ENCODE measurements around the gene NLRP3.

Gene NLRP3

GRCh38 chr1:247456021-247456420 lies 40.0 kb downstream of the NLRP3 start:
- TF ChIP-seq CTCF (IDR thresholded peaks at IDR 0.05; ENCODE audit: low read depth, low read length, poor library complexity, severe bottlenecking) = no peak
- no peak for TF ChIP-seq EZH2phosphoT487 (IDR thresholded peaks at IDR 0.05; ENCODE audit: borderline replicate concordance, low read length)
- H3K4me3 ChIP-seq (ENCODE audit: low read length) = no peak overlapping the region
- no peaks in the 10 kb centered on the region for H3K4me1 ChIP-seq (ENCODE audit: control insufficient read depth, low read length)
- no peaks in the 10 kb centered on the region for H3F3A ChIP-seq (ENCODE audit: control insufficient read depth, insufficient read depth)
- no peaks in the 10 kb centered on the region for H4K20me1 ChIP-seq (ENCODE audit: control insufficient read depth, insufficient read depth, low read depth, low read length)
- H3K9me2 ChIP-seq (replicated peaks; ENCODE audit: control insufficient read depth, low read length) = no peaks in the 10 kb centered on the region
- no peaks in the 10 kb centered on the region for H3K9me3 ChIP-seq (ENCODE audit: control insufficient read depth, insufficient read depth, low read length)
- H3K27ac ChIP-seq (ENCODE audit: low read depth, low read length) = no peak overlapping the region
- no peak overlapping the region for H3K4me2 ChIP-seq (ENCODE audit: low read length)
- no peaks in the 10 kb centered on the region for H3K27me3 ChIP-seq (ENCODE audit: control insufficient read depth, low read length)
- no peaks in the 10 kb centered on the region for H3K79me2 ChIP-seq (ENCODE audit: control insufficient read depth, low read length)
- no peaks in the 10 kb centered on the region for H3K36me3 ChIP-seq (ENCODE audit: control insufficient read depth, low read length)

GRCh38 chr1:247456914-247457639 lies 41.1 kb downstream of the NLRP3 start:
- H3K27ac ChIP-seq (ENCODE audit: low read depth, low read length) = no peak overlapping the region
- H3F3A ChIP-seq (ENCODE audit: control insufficient read depth, insufficient read depth) = no peaks in the 10 kb centered on the region
- no peaks in the 10 kb centered on the region for H3K4me1 ChIP-seq (ENCODE audit: control insufficient read depth, low read length)
- no peak overlapping the region for H3K4me2 ChIP-seq (ENCODE audit: low read length)
- H3K4me3 ChIP-seq (ENCODE audit: low read length) = no peak overlapping the region
- H4K20me1 ChIP-seq (ENCODE audit: control insufficient read depth, insufficient read depth, low read depth, low read length) = no peaks in the 10 kb centered on the region
- no peaks in the 10 kb centered on the region for H3K27me3 ChIP-seq (ENCODE audit: control insufficient read depth, low read length)
- H3K36me3 ChIP-seq (ENCODE audit: control insufficient read depth, low read length) = no peaks in the 10 kb centered on the region
- H3K9me2 ChIP-seq (replicated peaks; ENCODE audit: control insufficient read depth, low read length) = no peaks in the 10 kb centered on the region
- TF ChIP-seq EZH2phosphoT487 (IDR thresholded peaks at IDR 0.05; ENCODE audit: borderline replicate concordance, low read length) (no peak), CTCF (IDR thresholded peaks at IDR 0.05; ENCODE audit: low read depth, low read length, poor library complexity, severe bottlenecking) (no peak)
- no peaks in the 10 kb centered on the region for H3K79me2 ChIP-seq (ENCODE audit: control insufficient read depth, low read length)
- no peaks in the 10 kb centered on the region for H3K9me3 ChIP-seq (ENCODE audit: control insufficient read depth, insufficient read depth, low read length)

GRCh38 chr1:247459507-247459906 lies 43.5 kb downstream of the NLRP3 start:
- H3K79me2 ChIP-seq (ENCODE audit: control insufficient read depth, low read length) = no peaks in the 10 kb centered on the region
- no peaks in the 10 kb centered on the region for H3K9me2 ChIP-seq (replicated peaks; ENCODE audit: control insufficient read depth, low read length)
- H3K27ac ChIP-seq (ENCODE audit: low read depth, low read length) = no peak overlapping the region
- no peaks in the 10 kb centered on the region for H3K36me3 ChIP-seq (ENCODE audit: control insufficient read depth, low read length)
- no peak overlapping the region for H3K4me2 ChIP-seq (ENCODE audit: low read length)
- no peak for TF ChIP-seq CTCF (IDR thresholded peaks at IDR 0.05; ENCODE audit: low read depth, low read length, poor library complexity, severe bottlenecking)
- no peak for TF ChIP-seq EZH2phosphoT487 (IDR thresholded peaks at IDR 0.05; ENCODE audit: borderline replicate concordance, low read length)
- H3K27me3 ChIP-seq (ENCODE audit: control insufficient read depth, low read length) = no peaks in the 10 kb centered on the region
- H3F3A ChIP-seq (ENCODE audit: control insufficient read depth, insufficient read depth) = no peaks in the 10 kb centered on the region
- H3K4me3 ChIP-seq (ENCODE audit: low read length) = no peak overlapping the region
- H3K4me1 ChIP-seq (ENCODE audit: control insufficient read depth, low read length) = no peaks in the 10 kb centered on the region
- H3K9me3 ChIP-seq (ENCODE audit: control insufficient read depth, insufficient read depth, low read length) = no peaks in the 10 kb centered on the region
- H4K20me1 ChIP-seq (ENCODE audit: control insufficient read depth, insufficient read depth, low read depth, low read length) = no peaks in the 10 kb centered on the region
